GM18508 (cell line): Measurements from ENCODE around the gene CFAP57.

Source experiments
- ATAC-seq: cut with Tn5 transposase; IDR thresholded peaks from one replicate; pipeline ENCODE4 v1.9.1; 2021; ENCODE audit warnings: moderate number of reproducible peaks; ENCODE audit not compliant: insufficient read depth, unreplicated experiment

CFAP57 gene

GRCh38 chr1:43220905-43221778 is 49.0 kb downstream of the CFAP57 start:
- ATAC-seq = no peak

DNA sequence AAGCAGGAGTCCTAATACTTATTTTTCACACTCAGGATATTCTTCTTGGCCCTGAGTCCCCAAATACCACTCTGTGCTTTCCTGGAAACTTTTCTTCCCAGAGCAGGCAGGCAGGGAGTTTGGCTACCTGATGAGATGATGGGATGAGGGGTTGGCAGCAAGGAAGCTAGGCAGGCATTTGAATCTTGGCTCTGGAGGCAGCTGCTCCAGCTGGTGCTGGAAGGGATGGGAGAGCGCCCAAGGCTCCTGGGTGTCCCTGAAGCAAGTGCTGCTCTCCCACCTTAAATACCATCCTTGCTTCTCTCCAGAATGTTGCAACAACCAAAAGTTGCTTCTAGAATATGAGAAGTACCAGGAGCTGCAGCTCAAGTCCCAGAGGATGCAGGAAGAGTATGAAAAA is 49.7 kb downstream of the CFAP57 start:
- no peak for ATAC-seq

- ATAC-seq = no peak
Measured at GRCh38 chr1:43222879-43223278, 50.7 kb downstream of the CFAP57 start.

DNA sequence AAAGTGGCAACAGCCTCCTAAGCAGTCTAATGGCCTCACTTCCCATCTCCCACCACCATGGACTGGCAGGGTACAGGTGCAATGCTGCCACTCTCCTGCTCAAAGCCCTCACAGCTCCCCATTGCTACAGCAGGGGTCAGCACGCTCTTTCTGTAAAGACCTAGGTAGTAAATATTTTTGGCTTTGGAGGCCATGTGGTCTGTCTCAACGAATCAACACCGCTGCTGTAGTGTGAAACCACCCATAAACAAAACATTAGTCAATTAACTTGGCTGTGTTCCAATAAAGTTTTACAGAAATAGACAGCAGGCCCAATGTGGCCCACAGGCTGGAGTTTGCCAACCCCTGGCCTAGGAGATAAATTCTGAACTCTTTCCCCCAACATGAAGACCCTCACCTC is 53.0 kb downstream of the CFAP57 start:
- no peak for ATAC-seq

- no peak for ATAC-seq
Measured at GRCh38 chr1:43227143-43227764, 55.1 kb downstream of the CFAP57 start.

DNA sequence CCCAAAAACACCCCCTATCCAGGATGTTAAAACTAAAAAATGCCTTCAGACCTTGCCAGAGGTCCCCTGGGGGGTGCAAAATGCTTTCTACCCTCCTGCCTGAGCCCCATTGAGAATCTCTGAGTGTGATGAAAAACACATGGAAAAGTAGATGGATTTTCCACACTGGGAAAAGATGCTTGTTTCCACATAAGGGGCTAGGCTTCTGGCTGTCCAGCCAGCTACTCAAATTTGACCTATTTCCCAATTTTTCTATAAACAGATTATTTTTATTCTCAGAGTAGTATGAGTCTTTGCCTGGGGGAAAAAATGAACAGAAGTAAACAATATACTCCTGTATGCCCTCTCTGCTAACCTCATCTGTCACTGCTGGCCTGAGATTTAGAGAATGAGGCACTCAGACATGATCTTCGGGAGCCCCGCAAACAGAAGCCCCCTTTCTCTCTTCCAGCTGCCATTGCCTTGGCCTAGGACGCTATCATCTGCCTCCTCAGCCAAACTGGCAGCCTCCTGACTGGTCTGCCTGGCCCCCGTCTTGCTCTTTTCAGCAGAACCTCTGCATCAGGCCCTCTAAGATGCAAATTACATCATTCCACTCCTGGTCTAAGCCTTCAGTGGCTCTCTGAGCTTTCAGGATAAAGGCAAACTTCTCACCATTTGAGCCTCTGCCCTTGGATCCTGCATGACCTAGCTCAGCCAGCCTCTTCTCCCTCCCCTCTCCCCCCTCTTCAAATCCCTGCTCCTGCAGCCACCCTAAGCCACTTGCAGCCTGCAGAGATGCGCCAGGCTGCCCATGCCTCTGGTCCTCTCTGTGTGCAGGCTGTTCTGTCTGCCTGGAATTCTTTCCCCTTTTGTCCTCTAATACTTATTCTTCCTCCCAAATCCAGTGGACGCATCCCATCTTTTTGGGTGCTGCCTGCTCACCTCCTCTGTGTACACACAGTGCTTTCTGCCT is 58.0 kb downstream of the CFAP57 start:
- no peak for ATAC-seq

DNA sequence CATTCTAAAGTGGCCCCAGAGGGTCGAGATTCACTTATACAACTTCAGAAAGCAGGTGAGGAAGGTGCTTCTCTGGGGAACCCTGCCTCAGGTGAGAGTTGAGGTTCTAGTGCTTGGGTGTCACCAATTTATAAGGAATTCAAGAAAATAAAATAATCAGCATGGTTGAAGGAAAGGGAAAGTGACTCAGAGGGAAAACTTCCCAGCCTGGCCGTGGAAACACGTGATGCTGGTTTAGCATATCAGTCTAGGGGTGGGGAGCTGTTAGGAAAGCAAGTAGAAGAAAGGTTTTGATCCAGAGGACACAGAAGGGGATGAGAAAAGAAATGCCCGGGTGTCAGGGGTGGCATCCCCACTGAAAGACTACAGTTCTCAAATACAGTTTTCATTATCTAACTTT is 59.9 kb downstream of the CFAP57 start:
- ATAC-seq = no peak

GRCh38 chr1:43232482-43232881 is 60.4 kb downstream of the CFAP57 start:
- ATAC-seq = no peak

DNA sequence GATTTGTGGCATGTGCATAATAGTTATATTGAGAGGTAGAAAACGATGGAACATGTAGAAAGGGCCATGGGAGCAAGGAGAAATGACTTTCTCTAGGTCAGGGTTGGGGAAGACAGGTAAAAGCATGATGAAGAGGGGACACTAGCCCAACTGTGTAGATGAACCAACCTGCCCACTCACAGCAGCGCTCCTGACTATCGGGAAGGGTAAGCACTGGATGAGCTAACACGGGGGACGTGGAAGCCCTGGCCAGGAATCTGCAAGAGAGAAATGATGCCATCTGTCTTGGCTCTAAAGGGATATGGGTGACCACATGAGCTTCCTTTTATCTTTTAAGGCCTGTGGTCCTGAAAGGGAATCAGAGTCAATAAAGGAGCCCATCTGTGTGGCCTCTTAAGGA is 61.5 kb downstream of the CFAP57 start:
- no peak for ATAC-seq

DNA sequence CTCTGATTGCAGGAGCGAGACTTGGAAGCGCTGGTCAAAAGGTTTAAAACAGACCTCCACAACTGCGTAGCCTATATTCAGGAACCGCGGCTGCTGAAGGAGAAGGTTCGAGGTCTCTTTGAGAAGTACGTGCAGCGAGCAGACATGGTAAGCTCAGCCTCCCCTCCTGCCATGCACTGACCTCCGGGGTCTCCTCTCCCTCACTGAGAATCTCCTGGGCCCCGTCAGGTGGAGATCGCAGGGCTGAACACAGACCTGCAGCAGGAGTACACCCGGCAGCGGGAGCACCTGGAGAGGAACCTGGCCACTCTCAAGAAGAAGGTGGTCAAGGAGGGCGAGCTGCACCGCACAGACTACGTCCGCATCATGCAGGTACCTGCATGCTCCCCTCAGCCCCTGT is 62.1 kb downstream of the CFAP57 start:
- no peak for ATAC-seq

DNA sequence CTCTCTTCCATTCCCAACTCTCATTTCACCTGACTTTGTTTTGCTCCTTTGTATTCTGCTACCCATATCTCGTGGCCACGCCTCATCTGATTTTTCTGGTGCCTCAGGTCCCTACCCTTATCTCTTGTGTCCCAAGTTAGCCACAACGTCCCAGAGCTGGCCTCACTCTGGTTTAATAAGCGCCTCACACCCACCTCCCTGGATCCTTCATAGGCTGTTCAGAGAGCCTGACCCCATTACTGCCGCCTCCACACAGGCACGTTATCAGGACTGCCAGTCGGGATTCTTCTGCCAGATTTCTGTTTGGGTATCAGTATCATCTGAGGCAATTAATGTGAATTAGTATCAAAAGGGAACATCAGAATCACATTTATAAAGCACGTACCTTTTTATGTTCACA is 62.9 kb downstream of the CFAP57 start:
- no peak for ATAC-seq

- ATAC-seq = no peak
Measured at GRCh38 chr1:43235451-43236121, 63.5 kb downstream of the CFAP57 start.

DNA sequence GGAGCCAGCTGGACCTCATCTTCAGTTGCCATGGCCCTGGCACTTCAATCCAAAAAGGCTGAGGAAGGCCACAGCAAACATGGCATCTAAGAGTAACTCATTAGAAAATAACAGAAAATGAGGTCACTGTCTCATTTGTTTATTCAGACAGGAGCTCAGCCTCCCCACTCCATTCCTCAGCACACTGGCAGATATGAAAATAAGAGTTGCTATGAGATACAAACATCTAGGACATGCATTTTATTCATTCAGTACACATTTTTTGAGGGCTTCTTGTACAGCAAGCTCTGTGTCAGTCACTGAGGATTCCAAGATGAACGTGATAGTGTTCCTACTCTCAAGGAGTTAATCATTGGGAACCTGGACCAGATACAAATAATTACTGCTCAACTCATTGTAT is 65.0 kb downstream of the CFAP57 start:
- no peak for ATAC-seq

DNA sequence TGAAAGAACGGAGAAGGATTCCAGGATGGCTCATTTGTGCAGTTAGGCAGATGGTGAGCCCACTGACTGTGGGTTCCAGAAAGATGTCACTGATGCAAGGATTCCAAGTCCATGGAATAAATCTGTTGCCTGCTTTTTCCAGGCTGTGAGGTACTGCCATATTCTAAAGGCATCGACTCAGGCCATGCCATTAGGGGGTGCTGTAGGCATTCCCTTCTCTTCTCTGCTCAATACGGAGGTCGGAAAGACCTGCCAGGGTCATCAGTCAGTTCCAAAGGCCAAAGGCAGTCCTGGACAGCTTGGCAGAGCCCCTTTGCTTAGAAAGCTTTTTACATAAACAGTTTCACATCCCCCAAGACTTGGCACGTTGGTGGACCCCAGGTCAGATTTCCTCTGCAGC is 66.0 kb downstream of the CFAP57 start:
- ATAC-seq = no peak

- no peak for ATAC-seq
Measured at GRCh38 chr1:43238991-43239469, 66.9 kb downstream of the CFAP57 start.

DNA sequence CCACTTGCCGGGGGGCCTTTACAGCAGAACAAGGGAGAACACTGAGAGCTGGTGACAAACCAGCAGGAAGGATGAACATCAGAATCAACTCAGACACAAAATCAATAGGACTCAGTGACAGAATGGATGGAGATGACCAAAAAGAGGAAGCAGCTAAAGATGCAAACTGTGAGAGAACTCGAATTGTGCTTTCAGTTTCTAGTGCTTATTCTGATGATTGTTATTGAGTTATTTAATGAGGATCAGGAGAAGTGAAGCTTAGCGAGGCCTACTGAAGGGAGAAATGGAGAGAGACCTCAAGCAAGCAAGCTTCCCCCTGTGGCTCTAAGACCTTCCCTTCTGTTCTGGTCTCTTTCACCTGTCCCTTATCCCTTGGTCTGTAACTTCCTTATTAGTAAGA is 67.4 kb downstream of the CFAP57 start:
- no peak for ATAC-seq

DNA sequence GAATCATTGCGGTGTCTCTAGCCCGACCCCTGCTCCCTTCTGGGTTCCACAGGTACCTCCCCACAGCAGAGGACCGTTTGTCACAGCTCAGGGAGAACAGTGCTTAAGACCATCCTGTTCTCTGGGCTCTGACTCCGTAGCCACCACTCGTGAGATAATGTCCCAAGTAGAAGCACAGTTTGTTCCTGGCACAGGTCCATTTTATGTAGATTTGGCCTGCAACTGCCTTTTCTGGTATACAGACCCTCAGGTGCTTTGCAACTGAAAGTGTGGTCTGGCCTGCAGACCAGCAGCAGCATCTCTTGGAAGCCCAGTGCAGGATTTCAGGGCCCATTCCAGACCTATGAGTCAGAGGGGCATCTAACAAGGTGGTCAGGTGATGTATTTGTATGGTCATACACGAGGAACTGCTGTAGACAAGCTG is 69.3 kb downstream of the CFAP57 start:
- ATAC-seq = no peak

DNA sequence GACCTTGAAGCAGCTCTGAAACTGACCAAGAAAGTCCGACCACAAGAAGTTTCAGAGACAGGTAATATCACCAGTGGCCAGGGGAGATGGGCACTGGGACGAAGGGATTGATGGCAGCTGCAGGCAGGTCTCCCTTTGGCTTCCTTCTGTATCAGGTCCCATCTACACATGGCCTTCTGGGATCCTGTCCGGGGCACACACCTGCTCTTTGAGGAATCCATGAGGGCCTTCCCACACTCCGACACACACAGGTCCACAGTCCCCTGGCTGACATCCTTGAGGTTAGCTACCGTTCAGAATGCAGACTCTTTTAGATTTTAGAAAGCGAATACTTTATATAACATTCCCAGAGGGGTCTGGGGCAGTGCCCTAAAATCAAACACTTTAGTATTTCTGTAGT is 71.2 kb downstream of the CFAP57 start:
- no peak for ATAC-seq

DNA sequence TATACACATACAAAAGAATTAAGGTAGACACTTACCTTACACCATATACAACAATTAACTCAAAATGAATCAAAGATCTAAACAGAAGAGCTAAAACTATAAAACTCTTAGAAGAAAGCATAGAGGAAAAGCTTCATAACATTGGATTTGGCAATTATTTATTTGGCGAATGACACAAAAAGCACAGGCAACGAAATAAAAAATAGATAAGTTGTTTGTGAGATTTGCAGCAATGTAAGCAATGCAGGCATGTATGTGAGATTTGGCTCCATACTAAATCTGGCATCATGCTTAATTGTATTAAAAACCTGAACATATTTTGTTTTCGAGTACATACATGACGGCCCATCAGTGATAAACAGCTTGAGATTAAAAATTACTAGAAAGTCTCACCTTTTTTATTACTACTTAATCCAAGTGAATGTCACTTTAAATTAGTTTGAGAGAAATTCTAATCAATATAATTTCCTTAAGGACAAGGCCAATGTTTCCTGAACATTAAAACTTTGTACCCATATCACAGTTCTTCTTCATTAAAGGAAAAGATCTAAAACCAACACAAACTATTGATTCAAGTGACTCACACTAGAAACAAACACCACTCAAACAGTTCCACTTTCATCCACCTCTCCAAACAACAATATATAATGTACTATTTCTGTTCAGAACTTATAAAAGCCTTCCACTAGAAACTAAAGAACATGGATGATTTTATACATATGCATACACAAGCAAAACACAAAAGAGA is 74.5 kb downstream of the CFAP57 start:
- no peak for ATAC-seq
